ENCODE results near the gene IFT25.

GRCh38 chr1:53929246-53929960 lies 16.1 kb downstream of the IFT25 start:
- no peak for TF ChIP-seq CTCF (IDR thresholded peaks at IDR 0.05)
- TF ChIP-seq EZH2 (IDR thresholded peaks at IDR 0.05; ENCODE audit: borderline replicate concordance, insufficient read depth, low read depth, low read length, poor library complexity, severe bottlenecking): no peak
